Colonic mucosa (tissue), 4 donors: ENCODE data around the gene MAGI2. TPM values are rescaled to one million over a fixed set of nuclear protein-coding genes. Genes with fewer than 3 reads are reported as not detected.

Experiments used
- DNase-seq: peaks from one replicate; pipeline ENCODE4 v3.0.0-alpha.2; 2020
- H3K27ac ChIP-seq: fragments of 200-600 bp; one replicate; pipeline ENCODE4 v1.8.0; 2021
- H3K27me3 ChIP-seq: fragments of 200-600 bp; one replicate; pipeline ENCODE4 v1.8.0; 2021
- H3K36me3 ChIP-seq: fragments of 200-600 bp; one replicate; pipeline ENCODE4 v1.8.0; 2021
- H3K4me1 ChIP-seq: fragments of 200-600 bp; one replicate; pipeline ENCODE4 v1.8.0; 2021; ENCODE audit warnings: mild to moderate bottlenecking
- H3K4me3 ChIP-seq: fragments of 200-600 bp; one replicate; pipeline ENCODE4 v1.8.0; 2021
- H3K9ac ChIP-seq, 2 donors: one replicate each; pipeline ENCODE4 v1.7.0; 2013; ENCODE audit warnings: control low read depth in 2 of 2, low read depth in 2 of 2, low read length in 2 of 2
- H3K9me3 ChIP-seq: fragments of 200-600 bp; one replicate; pipeline ENCODE4 v1.8.0; 2021
- intact Hi-C: fragments of 100-400 bp; cut with DNase I; formaldehyde crosslinking; loops from one replicate; pipeline ENCODE4 v1.14.1; 2022
- total RNA-seq, 2 donors: library from RNA; stranded (reverse); fragmentation: NEBNext Ultra II Directional in 1 of 2; extraction: Animal tissue kit (Norgen Biotek cat#: 25700) in 1 of 2; gene quantifications; one replicate each; pipeline ENCODE4 v1.2.1, GENCODE V29; 2021
- TF ChIP-seq, protein P1 (sequence below): fragments of 200-600 bp; IDR thresholded peaks from one replicate; pipeline ENCODE4 v1.8.0; 2022; ENCODE audit warnings: antibody characterized with exemption, mild to moderate bottlenecking
- donor health status: healthy.
- donor health status: DM: no; HTN: no; CAD: no.
- donor health status: DM: no; HTN: no; CAD: no.

The MAGI2 gene
- total RNA-seq, 2 donors from 2014 or later: 1.1 to 2.4 TPM

DNA sequence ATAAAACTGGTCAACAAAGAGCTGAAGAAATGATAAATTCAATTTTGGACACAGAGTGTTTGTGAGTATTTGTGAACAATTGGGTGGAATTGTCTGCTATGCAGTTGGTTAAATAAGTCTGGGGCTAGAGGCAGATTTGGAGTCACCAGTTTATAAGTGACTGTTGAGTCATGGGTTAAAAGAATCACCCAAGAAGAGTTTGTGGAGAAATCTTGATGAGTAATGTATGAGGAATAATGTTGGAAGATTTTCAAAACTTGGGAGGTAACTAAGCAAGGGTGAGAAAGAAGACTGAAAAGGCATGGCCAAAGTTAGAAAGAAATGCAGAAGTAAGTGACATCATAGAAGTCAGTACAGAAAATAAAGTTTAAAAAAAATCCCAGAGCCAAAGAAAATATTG lies 750.7 kb downstream of the MAGI2 start:
- no peak overlapping the region for H3K9ac ChIP-seq
- intact Hi-C loops: no loop called here
- no peaks in the 10 kb centered on the region for H3K4me1 ChIP-seq
- H3K27ac ChIP-seq: no peak overlapping the region
- no peaks in the 10 kb centered on the region for H3K9me3 ChIP-seq
- no peaks in the 10 kb centered on the region for H3K27me3 ChIP-seq
- TF ChIP-seq, protein P1, sequence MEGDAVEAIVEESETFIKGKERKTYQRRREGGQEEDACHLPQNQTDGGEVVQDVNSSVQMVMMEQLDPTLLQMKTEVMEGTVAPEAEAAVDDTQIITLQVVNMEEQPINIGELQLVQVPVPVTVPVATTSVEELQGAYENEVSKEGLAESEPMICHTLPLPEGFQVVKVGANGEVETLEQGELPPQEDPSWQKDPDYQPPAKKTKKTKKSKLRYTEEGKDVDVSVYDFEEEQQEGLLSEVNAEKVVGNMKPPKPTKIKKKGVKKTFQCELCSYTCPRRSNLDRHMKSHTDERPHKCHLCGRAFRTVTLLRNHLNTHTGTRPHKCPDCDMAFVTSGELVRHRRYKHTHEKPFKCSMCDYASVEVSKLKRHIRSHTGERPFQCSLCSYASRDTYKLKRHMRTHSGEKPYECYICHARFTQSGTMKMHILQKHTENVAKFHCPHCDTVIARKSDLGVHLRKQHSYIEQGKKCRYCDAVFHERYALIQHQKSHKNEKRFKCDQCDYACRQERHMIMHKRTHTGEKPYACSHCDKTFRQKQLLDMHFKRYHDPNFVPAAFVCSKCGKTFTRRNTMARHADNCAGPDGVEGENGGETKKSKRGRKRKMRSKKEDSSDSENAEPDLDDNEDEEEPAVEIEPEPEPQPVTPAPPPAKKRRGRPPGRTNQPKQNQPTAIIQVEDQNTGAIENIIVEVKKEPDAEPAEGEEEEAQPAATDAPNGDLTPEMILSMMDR: no peak
- H3K36me3 ChIP-seq: no peaks in the 10 kb centered on the region
- H3K4me3 ChIP-seq: no peak overlapping the region
- no peak for DNase-seq

DNA sequence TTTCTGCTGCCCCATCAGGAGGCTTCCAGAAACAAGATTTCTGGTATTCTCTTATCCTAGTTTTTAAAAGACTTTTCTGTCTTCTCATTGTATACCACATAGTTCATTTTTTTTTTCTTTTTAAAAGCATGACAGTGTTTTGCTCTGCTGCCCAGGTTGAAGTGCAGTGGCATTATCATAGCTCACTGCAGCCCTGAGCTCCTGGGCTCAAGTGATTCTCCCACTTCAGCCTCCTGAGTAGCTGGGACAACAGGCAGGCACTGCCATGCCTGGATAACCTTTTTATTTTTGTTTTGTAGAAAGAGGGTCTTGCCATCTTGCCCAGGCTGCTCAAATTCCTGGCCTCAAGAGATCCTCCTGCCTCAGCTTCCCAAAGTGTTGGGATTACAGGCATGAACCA lies 757.6 kb downstream of the MAGI2 start:
- Histone ChIP-seq H3K4me1 (no peaks in the 10 kb centered on the region), H3K9me3 (no peaks in the 10 kb centered on the region), H3K27me3 (no peaks in the 10 kb centered on the region), H3K36me3 (no peaks in the 10 kb centered on the region), H3K9ac (no peak overlapping the region), H3K27ac (no peak overlapping the region), H3K4me3 (no peak overlapping the region)
- intact Hi-C loops: no loop called here
- TF ChIP-seq, protein P1: no peak
- no peak for DNase-seq

DNA sequence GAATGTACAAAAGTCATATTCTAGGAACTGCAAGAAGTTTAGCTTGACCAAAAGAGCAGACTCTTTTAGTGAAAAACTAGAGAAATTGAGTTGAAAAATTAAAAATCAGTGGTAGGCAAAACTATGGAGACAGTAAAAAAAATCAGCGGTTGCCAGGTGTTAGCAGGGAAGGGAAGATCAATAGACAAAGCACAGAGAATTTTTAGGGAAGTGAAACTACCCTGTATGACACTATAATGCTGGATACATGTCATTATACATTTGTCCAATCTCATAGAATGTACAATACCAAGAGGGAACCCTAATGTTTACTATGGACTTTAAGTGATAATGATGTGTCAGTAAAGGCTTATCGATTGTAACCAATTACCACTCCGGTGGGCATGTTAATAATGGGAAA lies 761.9 kb downstream of the MAGI2 start:
- H3K9ac ChIP-seq: no peak overlapping the region
- H3K36me3 ChIP-seq: no peaks in the 10 kb centered on the region
- no peaks in the 10 kb centered on the region for H3K9me3 ChIP-seq
- H3K27ac ChIP-seq: no peak overlapping the region
- DNase-seq: no peak
- intact Hi-C loops: no loop called here
- H3K4me1 ChIP-seq: no peaks in the 10 kb centered on the region
- no peak overlapping the region for H3K4me3 ChIP-seq
- TF ChIP-seq, protein P1: no peak
- no peaks in the 10 kb centered on the region for H3K27me3 ChIP-seq

DNA sequence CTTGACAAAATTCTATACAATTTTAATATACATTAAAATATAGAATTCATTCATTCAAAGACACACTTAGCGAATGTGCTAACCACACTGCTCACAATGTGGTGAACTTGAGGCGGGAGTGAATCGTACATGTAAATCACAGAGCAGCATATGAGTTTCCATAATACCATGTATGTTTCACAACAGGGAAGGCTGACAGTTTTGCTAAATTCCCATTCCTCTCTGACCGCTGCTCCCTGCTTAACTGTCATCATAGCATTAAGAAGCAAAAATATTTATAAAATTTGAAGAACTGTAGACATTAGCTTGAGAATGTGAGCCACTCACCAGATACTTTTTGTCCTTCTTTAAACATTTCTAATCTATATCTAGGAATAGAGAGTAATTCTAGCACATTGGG lies 763.3 kb downstream of the MAGI2 start:
- no peak overlapping the region for H3K27ac ChIP-seq
- H3K4me1 ChIP-seq: no peaks in the 10 kb centered on the region
- H3K27me3 ChIP-seq: no peaks in the 10 kb centered on the region
- no peaks in the 10 kb centered on the region for H3K9me3 ChIP-seq
- intact Hi-C loops: no loop called here
- no peak for DNase-seq
- no peak overlapping the region for H3K4me3 ChIP-seq
- H3K36me3 ChIP-seq: no peaks in the 10 kb centered on the region
- TF ChIP-seq, protein P1: no peak
- no peak overlapping the region for H3K9ac ChIP-seq

DNA sequence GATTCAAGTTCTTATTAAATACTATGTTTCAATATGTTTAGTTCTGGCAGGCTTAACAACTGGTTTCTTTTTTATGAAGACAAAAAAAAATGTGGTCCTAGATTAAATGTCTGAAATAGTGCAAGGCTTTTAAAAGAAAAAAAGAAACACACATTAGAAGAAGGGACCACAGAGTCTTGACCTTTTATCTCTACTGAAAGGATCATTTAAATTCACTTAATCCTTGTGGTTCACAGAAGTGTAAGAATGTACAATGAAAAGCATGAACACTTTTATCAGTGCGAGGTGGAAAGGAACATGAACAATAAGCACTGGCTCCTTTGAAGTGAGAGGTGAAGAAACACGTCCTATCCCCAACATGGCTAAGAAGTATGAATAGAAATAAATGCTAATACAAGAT lies 765.1 kb downstream of the MAGI2 start:
- Histone ChIP-seq H3K27ac (no peak overlapping the region), H3K9ac (no peak overlapping the region), H3K9me3 (no peaks in the 10 kb centered on the region), H3K4me3 (no peak overlapping the region), H3K4me1 (no peaks in the 10 kb centered on the region), H3K27me3 (no peaks in the 10 kb centered on the region), H3K36me3 (no peaks in the 10 kb centered on the region)
- TF ChIP-seq, protein P1: no peak
- DNase-seq: no peak
- intact Hi-C loops: no loop called here

DNA sequence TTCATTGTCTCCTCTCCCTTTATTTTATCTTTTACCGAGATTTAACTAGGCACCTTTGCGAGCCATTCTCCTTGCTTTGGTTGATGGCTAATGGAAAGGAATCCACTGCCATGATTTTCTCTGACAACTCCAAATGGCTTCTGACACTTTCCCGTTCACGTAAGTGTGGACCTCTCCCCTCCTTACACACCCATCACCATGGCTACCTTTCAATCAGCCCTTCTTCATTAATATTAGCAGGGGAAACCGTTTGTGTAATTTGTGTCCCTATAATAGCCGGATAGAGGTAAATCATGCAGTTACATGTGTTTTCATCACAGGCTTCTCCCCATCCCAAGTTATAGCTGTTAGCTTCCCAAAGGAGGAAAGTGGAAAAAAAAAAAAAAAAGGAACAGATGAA lies 767.3 kb downstream of the MAGI2 start:
- intact Hi-C loops: no loop called here
- Histone ChIP-seq H3K27me3 (no peaks in the 10 kb centered on the region), H3K9me3 (no peaks in the 10 kb centered on the region), H3K4me3 (no peak overlapping the region), H3K27ac (no peak overlapping the region), H3K36me3 (no peaks in the 10 kb centered on the region), H3K9ac (no peak overlapping the region), H3K4me1 (no peaks in the 10 kb centered on the region)
- TF ChIP-seq, protein P1: no peak
- no peak for DNase-seq
